RWPE2 (cell line): ENCODE data around the gene RCN1.
A peak's percentile ranks its signal among the peaks of the same experiment; 100 is the strongest.

Source experiments
- ATAC-seq: fragments of 200-7000 bp; cut with Tn5 transposase; 3 replicates; pipeline ENCODE4 v1.9.1; 2021; ENCODE audit warnings: low read depth
- DNase-seq: peaks from one replicate; pipeline ENCODE4 v3.0.0-alpha.2; 2020; ENCODE audit warnings: low spot score
- H3K27ac ChIP-seq: fragments of 450-650 bp; 2 replicates; pipeline ENCODE4 v1.5.1; 2017; ENCODE audit warnings: mild to moderate bottlenecking; ENCODE audit not compliant: poor library complexity, severe bottlenecking
- H3K27me3 ChIP-seq: fragments of 250-450 bp; sonication (Bioruptor Pico); 2 replicates; pipeline ENCODE4 v1.5.1; 2021; ENCODE audit warnings: mild to moderate bottlenecking, moderate library complexity; ENCODE audit not compliant: insufficient read depth, poor library complexity, severe bottlenecking
- H3K36me3 ChIP-seq: fragments of 250-450 bp; sonication (Bioruptor Pico); 2 replicates; pipeline ENCODE4 v1.5.1; 2020; ENCODE audit warnings: low read depth, mild to moderate bottlenecking, moderate library complexity
- H3K4me1 ChIP-seq: fragments of 250-450 bp; sonication (Bioruptor Pico); 2 replicates; pipeline ENCODE4 v1.5.1; 2021; ENCODE audit warnings: mild to moderate bottlenecking, moderate library complexity; ENCODE audit not compliant: insufficient read depth, poor library complexity, severe bottlenecking
- H3K4me3 ChIP-seq: fragments of 250-450 bp; sonication (Bioruptor Pico); 2 replicates; pipeline ENCODE4 v1.5.1; 2021; ENCODE audit warnings: mild to moderate bottlenecking, moderate library complexity; ENCODE audit not compliant: severe bottlenecking
- H3K9me3 ChIP-seq: fragments of 250-450 bp; sonication (Bioruptor Pico); 2 replicates; pipeline ENCODE4 v1.5.1; 2021; ENCODE audit warnings: mild to moderate bottlenecking, moderate library complexity; ENCODE audit not compliant: severe bottlenecking
- TF ChIP-seq, protein P1 (sequence below): fragments of 450-650 bp; IDR thresholded peaks from one replicate; pipeline ENCODE4 v1.5.1; 2017; ENCODE audit warnings: mild to moderate bottlenecking, moderate library complexity; ENCODE audit not compliant: poor library complexity, severe bottlenecking

The RCN1 gene

GRCh38 chr11:32087597-32087996 is 3.3 kb upstream of the RCN1 start:
- Histone ChIP-seq H3K9me3 (no peaks in the 10 kb centered on the region), H3K4me3 (no peak overlapping the region), H3K27me3 (no peaks in the 10 kb centered on the region), H3K4me1 (peaks cover 14% of the 10 kb centered on the region), H3K27ac (peak overlapping the region; percentile 35), H3K36me3 (no peaks in the 10 kb centered on the region)
- DNase-seq = no peak
- TF ChIP-seq, protein P1, sequence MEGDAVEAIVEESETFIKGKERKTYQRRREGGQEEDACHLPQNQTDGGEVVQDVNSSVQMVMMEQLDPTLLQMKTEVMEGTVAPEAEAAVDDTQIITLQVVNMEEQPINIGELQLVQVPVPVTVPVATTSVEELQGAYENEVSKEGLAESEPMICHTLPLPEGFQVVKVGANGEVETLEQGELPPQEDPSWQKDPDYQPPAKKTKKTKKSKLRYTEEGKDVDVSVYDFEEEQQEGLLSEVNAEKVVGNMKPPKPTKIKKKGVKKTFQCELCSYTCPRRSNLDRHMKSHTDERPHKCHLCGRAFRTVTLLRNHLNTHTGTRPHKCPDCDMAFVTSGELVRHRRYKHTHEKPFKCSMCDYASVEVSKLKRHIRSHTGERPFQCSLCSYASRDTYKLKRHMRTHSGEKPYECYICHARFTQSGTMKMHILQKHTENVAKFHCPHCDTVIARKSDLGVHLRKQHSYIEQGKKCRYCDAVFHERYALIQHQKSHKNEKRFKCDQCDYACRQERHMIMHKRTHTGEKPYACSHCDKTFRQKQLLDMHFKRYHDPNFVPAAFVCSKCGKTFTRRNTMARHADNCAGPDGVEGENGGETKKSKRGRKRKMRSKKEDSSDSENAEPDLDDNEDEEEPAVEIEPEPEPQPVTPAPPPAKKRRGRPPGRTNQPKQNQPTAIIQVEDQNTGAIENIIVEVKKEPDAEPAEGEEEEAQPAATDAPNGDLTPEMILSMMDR = no peak
- ATAC-seq = no peak

- ATAC-seq (peak; percentile 65), DNase-seq (no peak)
- Histone ChIP-seq H3K27me3 (no peaks in the 10 kb centered on the region), H3K4me1 (peaks cover 14% of the 10 kb centered on the region), H3K4me3 (no peak overlapping the region), H3K27ac (peak overlapping the region; percentile 35), H3K36me3 (no peaks in the 10 kb centered on the region; the same call in 1 of the 2 replicates), H3K9me3 (no peaks in the 10 kb centered on the region)
- TF ChIP-seq, protein P1 = no peak
Observed at GRCh38 chr11:32088117-32088941, 2.5 kb upstream of the RCN1 start.

GRCh38 chr11:32092581-32093170 is 1.8 kb downstream of the RCN1 start:
- Histone ChIP-seq H3K36me3 (peaks cover 8% of the 10 kb centered on the region), H3K4me3 (no peak overlapping the region), H3K27me3 (no peaks in the 10 kb centered on the region), H3K4me1 (peaks cover 12% of the 10 kb centered on the region), H3K27ac (peak overlapping the region; percentile 61), H3K9me3 (no peaks in the 10 kb centered on the region)
- TF ChIP-seq, protein P1 = no peak
- no peak for ATAC-seq
- no peak for DNase-seq

DNA sequence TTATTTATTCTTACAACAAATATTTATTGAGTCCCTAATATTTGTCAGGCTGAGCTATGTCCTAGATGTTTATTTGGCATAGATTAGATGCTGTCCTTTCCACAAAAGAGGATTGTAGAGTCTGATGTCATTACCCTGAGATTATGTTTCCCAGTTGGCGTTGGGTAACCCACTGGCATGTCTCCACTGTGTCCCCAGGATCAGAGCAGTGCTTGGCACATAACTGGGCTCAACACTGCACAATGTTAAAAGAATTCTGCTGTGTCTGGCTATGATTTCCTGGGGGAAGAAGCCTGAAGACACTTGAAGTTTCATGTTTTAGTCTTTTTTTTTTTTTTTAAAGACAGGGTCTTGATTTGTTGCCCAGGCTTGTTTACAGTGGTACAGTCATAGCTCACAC is 4.0 kb downstream of the RCN1 start:
- DNase-seq = no peak
- Histone ChIP-seq H3K4me3 (no peak overlapping the region), H3K9me3 (no peaks in the 10 kb centered on the region), H3K36me3 (peaks cover 21% of the 10 kb centered on the region), H3K4me1 (no peaks in the 10 kb centered on the region), H3K27me3 (no peaks in the 10 kb centered on the region), H3K27ac (no peak overlapping the region)
- TF ChIP-seq, protein P1 = no peak
- no peak for ATAC-seq
